NCI-H1417 (cell line): Measurements from ENCODE around the gene NEMF.
A peak's percentile ranks its signal among the peaks of the same experiment; 100 is the strongest.
"Not testable (repeated sequence)": the region's sequence is repeated elsewhere in the genome, so short reads cannot be mapped to it uniquely, and the experiment has no call there.

Experiments
- DNase-seq, 3 experiments: peaks; one replicate each; lab custom pipeline; 2025; lab: John Stamatoyannopoulos, UW

Gene NEMF

DNA sequence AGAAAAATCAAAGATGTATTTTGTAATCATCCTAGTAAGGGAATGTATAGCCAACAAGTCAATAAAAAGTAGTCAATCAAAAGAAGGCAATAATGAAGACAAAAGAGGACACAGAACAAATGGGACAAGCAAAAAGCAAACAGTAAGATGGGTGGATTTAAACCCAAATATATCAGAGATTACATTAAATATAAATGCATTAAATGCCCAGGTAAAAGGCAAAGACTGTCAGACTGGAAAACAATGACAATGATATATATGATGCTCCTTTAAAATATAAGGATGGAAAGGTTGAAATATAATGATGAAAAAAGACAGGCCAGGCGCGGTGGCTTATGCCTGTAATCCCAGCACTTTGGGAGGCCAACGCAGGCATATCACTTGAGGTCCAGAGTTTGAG lies 35.7 kb downstream of the NEMF start:
- DNase-seq = no peak

DNA sequence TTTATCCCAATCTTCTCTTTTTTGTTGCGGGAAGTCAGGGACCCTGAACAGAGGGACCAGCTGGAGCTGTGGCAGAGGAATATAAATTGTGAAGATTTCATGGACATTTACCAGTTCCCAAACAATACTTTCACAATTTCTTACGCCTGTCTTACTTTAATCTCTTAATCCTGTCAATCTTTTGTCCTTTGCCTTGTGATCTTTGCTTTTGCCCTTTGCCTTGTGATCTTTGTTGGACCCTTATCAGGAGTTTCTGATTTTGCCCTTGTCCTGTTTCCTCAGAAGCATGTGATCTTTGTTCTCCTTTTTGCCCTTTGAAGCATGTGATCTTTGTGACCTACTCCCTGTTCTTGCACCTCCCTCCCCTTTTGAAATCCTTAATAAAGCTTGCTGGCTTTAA lies 36.5 kb downstream of the NEMF start:
- not testable (repeated sequence) for DNase-seq

- DNase-seq = no peak
Observed at GRCh38 chr14:49808780-49809179, 43.8 kb downstream of the NEMF start.

DNA sequence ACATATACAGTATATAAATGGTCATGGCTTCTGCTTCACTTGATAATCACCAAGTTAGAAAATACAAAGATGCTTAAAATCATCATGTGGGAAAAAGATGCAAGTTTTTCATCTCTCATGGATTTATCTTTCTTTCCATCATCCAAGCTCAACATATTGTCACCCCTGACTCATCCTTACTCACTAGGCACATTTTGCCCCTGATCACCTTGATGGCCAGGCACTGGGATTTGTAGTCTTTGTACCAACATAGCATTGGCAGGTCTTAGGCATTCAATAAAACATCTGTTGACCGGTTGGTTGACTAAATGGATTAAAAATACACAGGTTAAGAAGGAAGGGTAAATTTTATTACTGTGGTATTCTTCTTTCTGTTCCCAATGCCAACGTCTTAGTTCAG lies 56.6 kb downstream of the NEMF start:
- no peak for DNase-seq

DNA sequence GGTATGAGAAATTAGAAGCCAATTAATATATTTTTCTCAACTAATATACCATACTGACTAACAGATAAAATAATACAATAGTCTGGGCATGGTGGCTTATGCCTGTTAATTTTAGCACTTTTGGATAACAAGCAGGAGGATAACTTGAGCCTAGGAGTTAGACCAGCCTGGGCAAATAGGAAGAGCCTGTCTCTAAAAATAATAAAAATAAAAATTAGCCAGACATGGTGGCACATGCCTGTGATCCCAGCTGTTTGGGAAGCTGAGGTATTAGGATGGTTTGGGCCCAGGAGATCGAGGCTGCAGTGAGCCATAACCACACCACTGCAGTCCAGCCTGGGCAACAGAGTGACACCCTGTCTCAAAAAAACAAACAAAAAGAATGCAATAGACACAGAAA lies 60.0 kb downstream of the NEMF start:
- no peak for DNase-seq

GRCh38 chr14:49786315-49786714 lies 66.3 kb downstream of the NEMF start:
- no peak for DNase-seq

DNA sequence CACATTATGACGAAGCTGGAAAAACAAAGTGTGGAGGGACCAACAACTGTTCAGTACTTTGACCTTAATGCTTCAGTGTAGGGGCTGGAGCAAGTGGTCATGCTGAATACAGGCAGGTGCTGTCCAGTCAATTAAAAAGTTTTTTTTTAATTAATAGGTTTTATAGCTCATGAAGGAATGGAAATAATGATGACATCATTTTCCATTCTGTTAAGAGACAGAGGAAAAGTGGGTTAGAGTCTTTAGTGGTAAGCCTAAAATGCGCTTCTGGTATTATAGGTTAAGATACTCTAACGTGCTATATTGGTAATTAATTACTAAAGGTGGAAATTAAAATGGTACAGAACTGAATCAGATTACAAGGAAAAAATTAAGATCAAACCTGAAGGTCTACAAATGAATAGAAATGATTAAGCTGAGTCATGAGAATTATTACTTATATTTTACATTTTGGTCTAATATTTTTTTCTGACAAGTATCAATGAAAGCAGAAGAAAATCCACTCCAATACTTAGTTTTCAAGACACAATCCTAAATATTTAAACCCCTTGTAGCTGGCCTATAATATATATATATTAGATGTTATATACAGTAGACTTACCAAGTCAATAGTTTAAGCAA lies 69.1 kb downstream of the NEMF start:
- no peak for DNase-seq

- not testable (repeated sequence) for DNase-seq
Observed at GRCh38 chr14:49781040-49781439, 71.5 kb downstream of the NEMF start.

- DNase-seq = no peak
Observed at GRCh38 chr14:49778421-49778820, 74.2 kb downstream of the NEMF start.

- DNase-seq = no peak
Observed at GRCh38 chr14:49774106-49774505, 78.5 kb downstream of the NEMF start.

- DNase-seq = not testable (repeated sequence)
Observed at GRCh38 chr14:49771691-49772090, 80.9 kb downstream of the NEMF start.

DNA sequence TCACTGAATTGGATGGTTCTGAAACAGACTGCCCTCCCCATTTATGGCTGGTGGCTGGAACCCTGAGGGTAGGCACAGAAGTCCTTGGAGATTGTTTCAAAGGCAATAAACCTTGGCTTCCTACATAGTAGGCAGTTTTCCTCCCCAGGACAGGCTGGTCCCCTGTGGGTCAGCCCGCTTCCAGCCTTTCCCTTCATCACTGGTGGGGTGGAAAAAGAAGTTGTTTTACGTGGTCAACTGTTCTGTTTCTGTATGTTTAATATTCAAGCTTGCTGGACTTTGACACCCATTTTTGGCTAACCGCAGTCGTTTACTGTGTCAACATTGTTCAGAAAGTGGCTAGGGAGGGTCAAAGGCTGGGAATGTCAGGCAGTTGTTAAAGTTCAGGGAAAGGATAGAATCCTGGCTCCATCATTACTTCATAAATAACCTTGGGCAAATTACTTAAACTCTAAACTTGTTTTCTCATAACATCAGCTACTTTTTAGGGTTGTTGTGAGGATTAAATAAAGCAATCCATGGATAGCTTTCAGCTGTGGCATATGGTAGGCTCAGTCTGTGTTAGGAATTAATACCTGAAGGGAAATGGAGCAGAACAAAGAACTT lies 82.3 kb downstream of the NEMF start:
- no peak for DNase-seq

GRCh38 chr14:49769581-49770211 lies 82.9 kb downstream of the NEMF start:
- peak in 2 of 3 experiments; percentile 25 to 54 for DNase-seq

DNA sequence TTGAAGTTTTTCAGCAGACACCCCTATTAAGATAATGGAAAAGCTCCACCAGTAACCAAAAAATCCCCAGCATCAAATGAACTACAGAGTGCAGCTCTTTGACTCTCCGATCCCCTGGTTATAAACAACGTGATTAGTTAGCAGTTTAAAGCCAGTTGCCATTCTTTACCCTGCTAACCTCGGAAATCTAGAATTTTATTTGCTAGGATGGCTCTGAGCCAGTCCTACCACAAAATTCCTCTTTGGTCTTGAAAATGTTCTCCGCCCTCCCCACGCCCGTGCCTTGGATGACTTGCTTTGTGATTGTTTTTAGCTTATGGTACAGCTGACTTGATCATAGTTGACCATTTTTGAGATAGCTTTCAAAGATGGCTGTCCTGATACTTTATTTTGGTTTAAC lies 83.4 kb downstream of the NEMF start:
- DNase-seq = no peak

DNA sequence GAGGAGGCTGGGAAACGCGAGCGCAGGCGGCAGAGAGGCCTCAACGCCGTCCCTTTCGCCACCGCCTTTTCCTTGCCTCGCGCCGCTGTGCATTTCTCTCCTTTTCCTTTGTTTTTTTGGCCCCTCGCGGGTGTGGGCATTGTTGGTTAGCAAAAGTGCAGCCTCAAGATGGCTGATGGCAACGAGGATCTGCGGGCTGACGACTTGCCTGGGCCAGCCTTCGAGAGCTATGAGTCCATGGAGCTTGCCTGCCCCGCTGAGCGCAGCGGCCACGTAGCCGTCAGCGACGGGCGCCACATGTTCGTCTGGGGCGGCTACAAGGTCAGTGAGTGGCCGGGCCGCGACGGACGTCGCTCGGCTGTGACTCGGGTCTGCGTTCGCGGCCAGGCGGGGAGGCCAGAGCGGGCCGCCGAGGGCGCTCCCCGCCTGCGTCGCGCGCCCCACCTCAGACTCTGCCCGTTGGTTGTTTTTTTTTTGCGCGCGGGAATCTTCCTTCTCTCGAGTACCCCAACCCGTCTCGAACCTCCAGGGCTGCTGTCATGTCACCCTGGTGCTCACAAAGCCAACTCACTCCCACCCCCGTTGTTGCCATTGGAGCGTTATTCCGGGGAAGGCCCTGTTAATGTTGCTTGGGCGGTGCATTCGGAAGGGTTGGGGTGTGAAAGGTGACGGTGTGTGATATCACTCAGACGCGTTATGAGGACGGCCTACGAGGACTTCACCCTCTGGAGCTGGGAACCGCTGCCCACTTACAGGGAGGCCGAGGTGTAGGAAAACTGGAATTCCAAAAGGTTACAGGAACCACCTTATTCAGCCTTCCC lies 84.1 kb downstream of the NEMF start:
- peak; percentile 50 to 89 (median 85) for DNase-seq

DNA sequence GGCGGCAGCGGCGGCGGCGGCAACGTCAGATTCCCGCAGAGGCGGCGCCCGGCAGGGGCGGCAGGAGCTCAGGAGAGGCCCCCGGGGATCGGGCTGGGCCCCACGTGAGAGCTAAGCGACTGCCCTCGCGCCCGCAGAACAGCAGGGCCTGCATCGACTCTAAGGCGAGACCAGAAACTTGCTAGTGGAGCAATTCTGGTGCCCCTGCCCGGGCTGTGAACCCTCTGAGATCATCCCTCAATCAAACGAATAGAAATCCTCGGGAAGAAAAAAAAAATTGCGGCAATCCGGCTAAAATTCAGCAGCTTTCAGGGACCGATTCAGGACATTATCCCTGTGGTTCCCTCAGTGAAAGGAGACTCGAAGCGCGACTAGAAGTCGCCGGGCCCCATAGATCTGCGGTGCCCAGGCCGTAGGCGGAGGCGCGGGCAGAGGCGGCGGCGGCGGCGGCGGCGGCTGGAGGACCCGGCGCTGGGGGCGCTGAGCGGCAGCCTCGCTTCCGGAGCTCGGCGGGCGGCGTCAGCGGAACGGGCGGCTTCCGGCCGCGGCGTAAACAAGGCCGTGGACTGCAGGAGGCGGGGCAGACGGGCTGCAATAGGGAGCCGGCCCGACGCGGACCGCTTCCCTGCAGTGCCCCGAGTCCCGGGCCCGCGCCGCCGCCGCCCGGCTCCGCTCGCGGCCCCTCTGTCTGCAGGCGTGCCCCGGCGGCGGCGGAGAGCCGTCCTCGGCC lies 84.9 kb downstream of the NEMF start, which contains the start of gene KLHDC2:
TSS of gene KLHDC2 (plus strand) at position 583 of the 730 bp plus-strand sequence. CDS start 316 bp downstream, outside the sequence.
- peak; percentile 89 to 94 (median 94) for DNase-seq

- no peak for DNase-seq
Observed at GRCh38 chr14:49767270-49767570, 85.4 kb downstream of the NEMF start.

- peak in 2 of 3 experiments; percentile 38 to 58 for DNase-seq
Observed at GRCh38 chr14:49766839-49767238, 85.7 kb downstream of the NEMF start.

DNA sequence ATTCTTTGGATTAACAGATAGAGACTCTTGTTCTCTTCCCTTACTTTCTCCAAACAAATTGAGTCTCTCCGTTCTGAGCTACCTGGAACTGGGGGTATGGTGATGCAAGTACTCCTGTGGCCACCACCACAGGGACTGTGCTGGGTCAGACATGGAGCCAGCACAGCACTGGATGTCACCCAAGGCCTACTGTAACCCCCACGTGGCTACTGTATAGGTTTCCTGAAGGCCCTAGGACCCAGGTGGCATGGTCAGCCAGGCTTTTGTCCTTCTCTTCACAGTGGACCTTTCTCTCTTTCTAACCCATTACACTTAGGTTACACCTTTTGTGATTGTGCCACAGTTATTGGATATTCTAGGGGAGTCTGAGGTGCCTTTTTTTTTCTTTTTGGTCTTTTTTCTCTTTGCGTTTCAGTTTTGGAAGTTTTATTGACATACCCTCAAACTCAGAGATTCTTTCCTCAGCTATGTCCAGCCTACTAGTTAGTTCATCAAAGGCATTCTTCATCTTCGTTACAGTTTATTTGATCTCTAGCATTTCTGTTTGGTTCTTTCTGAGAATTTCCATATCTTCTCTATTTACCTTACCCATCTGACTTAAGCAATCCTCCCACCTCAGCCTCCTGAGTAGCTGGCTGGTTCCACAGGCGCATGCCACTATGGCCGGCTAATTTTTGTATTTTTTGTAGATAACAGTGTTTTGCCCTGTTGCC lies 90.6 kb downstream of the NEMF start:
- no peak for DNase-seq

- DNase-seq = no peak
Observed at GRCh38 chr14:49755378-49755777, 97.2 kb downstream of the NEMF start.

GRCh38 chr14:49754570-49755097 lies 98.0 kb downstream of the NEMF start:
- DNase-seq = no peak
